ENCODE measurements around the gene CAST. TPM values are rescaled to one million over a fixed set of nuclear protein-coding genes. Genes with fewer than 3 reads are reported as not detected.
"Not testable (repeated sequence)": the region's sequence is repeated elsewhere in the genome, so short reads cannot be mapped to it uniquely, and the experiment has no call there.

Gene CAST
- polyA plus RNA-seq, 2 of the 4 experiments (the other 2 are of a cell fraction), result 163 to 257 TPM

DNA sequence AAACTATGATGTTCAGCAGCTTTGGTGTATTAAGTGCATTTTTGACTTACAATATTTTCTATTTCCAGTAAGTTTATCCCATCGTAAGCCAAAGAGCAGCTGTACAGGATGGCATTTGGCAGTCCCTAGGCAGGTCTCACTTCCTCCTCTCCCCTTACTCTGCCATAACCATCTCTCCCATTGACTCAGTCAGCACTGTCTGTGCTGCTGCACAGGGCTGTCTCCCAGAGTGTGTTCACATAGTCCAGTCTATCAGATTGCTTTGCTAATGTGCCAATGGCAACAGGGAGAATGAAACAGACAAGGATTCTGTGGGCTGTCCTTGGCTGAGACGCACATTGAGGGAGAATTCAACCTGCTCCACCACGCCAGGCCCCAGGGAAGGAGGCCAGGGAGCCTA, 47.0 kb upstream of the CAST start:
- H3K9me3 ChIP-seq, result 0 out of 3 replicates have a peak, but pooled peaks cover 3% of the 10 kb centered on the region
- no peak overlapping the region for H3K4me3 ChIP-seq
- ATAC-seq (no peak), DNase-seq (ENCODE audit: low read depth in 1 of 2, low spot score in 1 of 2) (no peak), FAIRE-seq (no peak)
- POLR2A ChIA-PET, result interaction anchor here (0.5 to 2.0 kb wide), 3 partner anchors 47 to 193 kb away, joined by 3 to 41 read pairs (median 3); partner anchors contain the start of gene CAST
- CTCF ChIA-PET, result interaction anchor here (0.6 to 8.7 kb wide), 25 partner anchors 8 to 546 kb away, joined by 3 to 155 read pairs (median 11); partner anchors contain the start of gene CAST
- WGBS (ENCODE audit: missing lambda C conversion rate), result 97% methylated on average over 3 of the region's 3 CpGs
- peak overlapping the region; percentile 69 to 84; a peak in 5 of 6 replicates for H3K27ac ChIP-seq
- TF ChIP-seq ZFP36 (IDR thresholded peaks at IDR 0.05; ENCODE audit: borderline replicate concordance, partially characterized antibody) (no peak), GATA3 (IDR thresholded peaks at IDR 0.05; ENCODE audit: borderline replicate concordance) (no peak), MAZ (IDR thresholded peaks at IDR 0.05; ENCODE audit: borderline replicate concordance, low read depth, low read length) (no peak), PHF8 (IDR thresholded peaks at IDR 0.05; ENCODE audit: borderline replicate concordance, low read depth) (no peak), RAD21 (conservative IDR thresholded peaks at IDR 0.05 in 1 of 2, IDR thresholded peaks at IDR 0.05 in 1 of 2) (no peak), CHD2 (IDR thresholded peaks at IDR 0.05; ENCODE audit: low read length, partially characterized antibody) (no peak), TFCP2L1 (CRISPR knock-in tag; IDR thresholded peaks at IDR 0.05) (no peak), RNF2 (IDR thresholded peaks at IDR 0.05; ENCODE audit: borderline replicate concordance, low read depth) (no peak), FOSL2 (IDR thresholded peaks at IDR 0.05) (no peak), FOSL2 (CRISPR knock-in tag; IDR thresholded peaks at IDR 0.05) (no peak), FOXS1 (CRISPR knock-in tag; IDR thresholded peaks at IDR 0.05) (no peak), POLR2AphosphoS2 (conservative IDR thresholded peaks at IDR 0.05; ENCODE audit: low read length) (no peak), CEBPB (IDR thresholded peaks at IDR 0.05) (no peak), NR3C1 (IDR thresholded peaks at IDR 0.05) (no peak), CHD4 (IDR thresholded peaks at IDR 0.05; ENCODE audit: borderline replicate concordance) (no peak), SREBF2 (IDR thresholded peaks at IDR 0.05) (no peak)
- TF ChIP-seq, protein P1, sequence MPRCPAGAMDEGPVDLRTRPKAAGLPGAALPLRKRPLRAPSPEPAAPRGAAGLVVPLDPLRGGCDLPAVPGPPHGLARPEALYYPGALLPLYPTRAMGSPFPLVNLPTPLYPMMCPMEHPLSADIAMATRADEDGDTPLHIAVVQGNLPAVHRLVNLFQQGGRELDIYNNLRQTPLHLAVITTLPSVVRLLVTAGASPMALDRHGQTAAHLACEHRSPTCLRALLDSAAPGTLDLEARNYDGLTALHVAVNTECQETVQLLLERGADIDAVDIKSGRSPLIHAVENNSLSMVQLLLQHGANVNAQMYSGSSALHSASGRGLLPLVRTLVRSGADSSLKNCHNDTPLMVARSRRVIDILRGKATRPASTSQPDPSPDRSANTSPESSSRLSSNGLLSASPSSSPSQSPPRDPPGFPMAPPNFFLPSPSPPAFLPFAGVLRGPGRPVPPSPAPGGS (IDR thresholded peaks at IDR 0.05), result no peak
- TF ChIP-seq, protein P2, sequence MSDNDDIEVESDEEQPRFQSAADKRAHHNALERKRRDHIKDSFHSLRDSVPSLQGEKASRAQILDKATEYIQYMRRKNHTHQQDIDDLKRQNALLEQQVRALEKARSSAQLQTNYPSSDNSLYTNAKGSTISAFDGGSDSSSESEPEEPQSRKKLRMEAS (IDR thresholded peaks at IDR 0.05), result no peak
- TF ChIP-seq, protein P3, sequence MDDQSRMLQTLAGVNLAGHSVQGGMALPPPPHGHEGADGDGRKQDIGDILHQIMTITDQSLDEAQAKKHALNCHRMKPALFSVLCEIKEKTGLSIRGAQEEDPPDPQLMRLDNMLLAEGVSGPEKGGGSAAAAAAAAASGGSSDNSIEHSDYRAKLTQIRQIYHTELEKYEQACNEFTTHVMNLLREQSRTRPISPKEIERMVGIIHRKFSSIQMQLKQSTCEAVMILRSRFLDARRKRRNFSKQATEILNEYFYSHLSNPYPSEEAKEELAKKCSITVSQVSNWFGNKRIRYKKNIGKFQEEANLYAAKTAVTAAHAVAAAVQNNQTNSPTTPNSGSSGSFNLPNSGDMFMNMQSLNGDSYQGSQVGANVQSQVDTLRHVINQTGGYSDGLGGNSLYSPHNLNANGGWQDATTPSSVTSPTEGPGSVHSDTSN (IDR thresholded peaks at IDR 0.05), result no peak
- TF ChIP-seq, protein P4, sequence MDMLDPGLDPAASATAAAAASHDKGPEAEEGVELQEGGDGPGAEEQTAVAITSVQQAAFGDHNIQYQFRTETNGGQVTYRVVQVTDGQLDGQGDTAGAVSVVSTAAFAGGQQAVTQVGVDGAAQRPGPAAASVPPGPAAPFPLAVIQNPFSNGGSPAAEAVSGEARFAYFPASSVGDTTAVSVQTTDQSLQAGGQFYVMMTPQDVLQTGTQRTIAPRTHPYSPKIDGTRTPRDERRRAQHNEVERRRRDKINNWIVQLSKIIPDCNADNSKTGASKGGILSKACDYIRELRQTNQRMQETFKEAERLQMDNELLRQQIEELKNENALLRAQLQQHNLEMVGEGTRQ (IDR thresholded peaks at IDR 0.05), result no peak
- H3K4me1 ChIP-seq, result peaks cover 23% of the 10 kb centered on the region
- no peak overlapping the region; the same call in 2 of the 3 replicates for H3K4me2 ChIP-seq

DNA sequence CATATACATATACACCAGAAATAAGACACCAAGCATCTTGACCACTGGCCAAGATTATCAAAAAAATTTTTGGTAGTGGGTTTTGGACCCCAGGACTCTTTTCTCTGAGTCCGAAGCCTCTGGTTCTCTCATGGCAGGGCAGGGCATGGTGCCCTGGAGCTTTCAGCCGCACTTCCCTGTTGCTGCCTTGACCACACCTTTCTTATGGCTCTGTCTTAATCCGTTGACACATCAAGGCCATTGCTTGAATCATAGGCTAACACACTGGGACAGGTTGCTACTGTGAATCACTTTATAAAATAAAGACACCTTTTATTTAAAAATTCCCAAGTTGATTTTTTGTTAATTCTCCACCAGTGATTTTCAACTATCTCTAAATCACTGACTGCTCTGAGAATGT, 45.4 kb upstream of the CAST start:
- no peak for DNase-seq (ENCODE audit: low read depth in 1 of 2, low spot score in 1 of 2)

DNA sequence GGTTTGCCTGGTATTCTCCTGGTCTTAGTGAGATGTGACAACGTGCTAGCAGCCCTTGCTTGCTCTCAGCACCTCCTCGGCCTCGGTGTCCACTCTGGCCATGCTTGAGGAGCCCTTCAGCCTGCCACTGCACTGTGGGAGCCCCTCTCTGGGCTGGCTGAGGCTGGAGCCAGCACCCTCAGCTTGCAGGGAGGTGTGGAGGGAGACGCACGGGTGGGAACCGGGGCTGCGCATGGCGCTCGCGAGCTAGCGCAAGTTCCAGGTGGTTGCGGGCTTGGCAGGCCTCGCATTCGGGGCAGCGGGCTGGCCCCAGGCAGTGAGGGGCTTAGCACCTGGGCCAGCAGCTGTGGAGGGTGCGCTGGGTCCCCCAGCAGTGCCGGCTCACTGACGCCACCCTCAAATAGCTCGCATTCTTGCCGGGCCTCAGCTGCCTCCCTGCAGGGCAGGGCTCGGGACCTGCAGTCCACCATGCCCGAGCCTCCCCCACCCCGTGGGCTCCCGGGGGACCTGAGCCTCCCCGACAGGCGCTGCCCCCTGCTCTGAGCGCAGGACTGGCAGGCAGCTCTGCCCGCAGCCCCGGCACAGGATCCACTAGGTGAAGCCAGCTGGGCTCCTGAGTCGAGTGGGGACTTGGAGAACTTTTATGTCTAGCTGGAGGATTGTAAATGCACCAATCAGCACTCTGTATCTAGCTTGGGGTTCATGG, 43.7 kb upstream of the CAST start:
- not testable (repeated sequence) for H3K4me2 ChIP-seq; H3K4me3 ChIP-seq; FAIRE-seq; H3K9me3 ChIP-seq; ATAC-seq; DNase-seq (ENCODE audit: low read depth in 1 of 2, low spot score in 1 of 2)
- WGBS (ENCODE audit: missing lambda C conversion rate), result 89% methylated on average over 20 of the region's 30 CpGs
- peak overlapping the region in 1 of 2 experiments; percentile 22; a peak in 1 of 6 replicates for H3K27ac ChIP-seq
- CTCF ChIA-PET, result interaction anchor here (0.6 to 8.7 kb wide), 7 partner anchors 8 to 250 kb away, joined by 3 to 155 read pairs (median 5); no protein-coding TSS in a partner anchor
- H3K4me1 ChIP-seq, result peaks cover 21% of the 10 kb centered on the region
- POLR2A ChIA-PET, result interaction anchor here (0.6 to 1.3 kb wide), 2 partner anchors 18 to 43 kb away, joined by 6 to 7 read pairs; partner anchors contain the start of gene CAST

More for the DNA sequence above, 45.4 kb upstream of the CAST start:
- no peak overlapping the region for H3K4me3 ChIP-seq
- WGBS (ENCODE audit: missing lambda C conversion rate), result 73% methylated on average over 3 of the region's 3 CpGs
- FAIRE-seq (no peak), ATAC-seq (no peak)
- 0 out of 3 replicates have a peak, but pooled peaks cover 3% of the 10 kb centered on the region for H3K9me3 ChIP-seq
- ChIA-PET CTCF (interaction anchor here (0.9 to 8.7 kb wide), 6 partner anchors 10 to 113 kb away, joined by 4 to 155 read pairs (median 5); partner anchors contain the start of gene CAST), POLR2A (interaction anchor here (1.3 kb wide), 1 partner anchor 45 kb away, joined by 7 read pairs; the partner anchor contains the start of gene CAST)
- H3K27ac ChIP-seq, result peak overlapping the region; percentile 9 to 84; a peak in 2 of 6 replicates
- peaks cover 23% of the 10 kb centered on the region for H3K4me1 ChIP-seq
- no peak for TF ChIP-seq ZSCAN20 (CRISPR knock-in tag; IDR thresholded peaks at IDR 0.05)
- TF ChIP-seq HDAC2 (IDR thresholded peaks at IDR 0.05), result no peak
- TF ChIP-seq SREBF2 (IDR thresholded peaks at IDR 0.05), result no peak
- TF ChIP-seq FOSL2 (IDR thresholded peaks at IDR 0.05), result no peak
- no peak for TF ChIP-seq FOSL2 (CRISPR knock-in tag; IDR thresholded peaks at IDR 0.05)
- TF ChIP-seq SMC3 (IDR thresholded peaks at IDR 0.05), result no peak
- TF ChIP-seq JUNB (IDR thresholded peaks at IDR 0.05), result no peak
- H3K4me2 ChIP-seq, result no peak overlapping the region
